Panc1 (cell line): ENCODE data around the gene ITM2C. TPM values are rescaled to one million over a fixed set of nuclear protein-coding genes. Genes with fewer than 3 reads are reported as not detected.

Experiments
- ATAC-seq: fragments of 200-7000 bp; cut with Tn5 transposase; 2 replicates; pipeline ENCODE4 v1.9.1; 2020; ENCODE audit warnings: mild to moderate bottlenecking, moderate library complexity
- BruUV-seq: library from RNA; stranded (reverse); fragments of 400-500 nt; replicated peaks from 2 replicates; lab custom pipeline; 2021; lab: Mats Ljungman, UMichigan
- CTCF ChIA-PET: fragments of 300-600 bp; sonication (Branson Sonifier 250); formaldehyde crosslinking; loops from one replicate; lab custom pipeline; 2022; ENCODE audit warnings: antibody characterized with exemption; lab: Charles Lee
- POLR2A ChIA-PET: fragments of 300-600 bp; sonication (Branson Sonifier 250); formaldehyde crosslinking; loops from one replicate; lab custom pipeline; 2022; ENCODE audit warnings: antibody characterized with exemption; lab: Charles Lee
- DNase-seq: peaks from one replicate; pipeline ENCODE4 v3.0.0-alpha.2; 2010; ENCODE audit warnings: low read depth, low spot score
- H3K27ac ChIP-seq: 2 replicates; pipeline ENCODE4 v1.5.1; 2011; ENCODE audit warnings: mild to moderate bottlenecking, low read length, inconsistent platforms
- H3K27me3 ChIP-seq: fragments of 200-500 bp; sonication (Bioruptor generic); 2 replicates; pipeline ENCODE4 v1.6.0; 2014; ENCODE audit warnings: low read length, inconsistent platforms; ENCODE audit not compliant: control insufficient read depth, insufficient read depth
- H3K36me3 ChIP-seq: fragments of 200-500 bp; sonication (Bioruptor generic); 2 replicates; pipeline ENCODE4 v1.5.1; 2014; ENCODE audit warnings: inconsistent platforms, mild to moderate bottlenecking, low read length, moderate library complexity; ENCODE audit not compliant: control insufficient read depth, insufficient read depth
- H3K4me1 ChIP-seq: 2 replicates; pipeline ENCODE4 v1.5.1; 2011; ENCODE audit warnings: inconsistent platforms, mild to moderate bottlenecking, low read length, moderate library complexity; ENCODE audit not compliant: control insufficient read depth, insufficient read depth
- H3K4me3 ChIP-seq, 2 experiments: 2 replicates each; pipeline ENCODE4 v1.5.1; 2011 to 2012; ENCODE audit warnings: low read depth in 2 of 2, low read length in 2 of 2, mild to moderate bottlenecking in 2 of 2, inconsistent platforms in 1 of 2, moderate library complexity in 1 of 2
- H3K9me3 ChIP-seq: fragments of 200-500 bp; sonication (Bioruptor generic); 2 replicates; pipeline ENCODE4 v1.5.1; 2014; ENCODE audit warnings: low read depth, mild to moderate bottlenecking, inconsistent platforms, low read length, moderate library complexity; ENCODE audit not compliant: control insufficient read depth, insufficient read depth
- CTCF ChIP-seq: fragments of 450-650 bp; IDR thresholded peaks from 2 replicates; pipeline ENCODE4 v1.5.1; 2017; ENCODE audit warnings: mild to moderate bottlenecking
- POLR2AphosphoS5 ChIP-seq: IDR thresholded peaks from 2 replicates; pipeline ENCODE4 v1.6.1; 2012; ENCODE audit warnings: mild to moderate bottlenecking, low read depth, low read length, moderate library complexity
- REST ChIP-seq, 2 experiments: IDR thresholded peaks; 2 replicates each; pipeline ENCODE4 v1.6.1; 2011 to 2012; ENCODE audit warnings: low read depth in 2 of 2, control low read depth in 1 of 2, low read length in 1 of 2, mild to moderate bottlenecking in 1 of 2, moderate library complexity in 1 of 2; ENCODE audit not compliant: insufficient read depth in 1 of 2
- SIN3A ChIP-seq: IDR thresholded peaks from 2 replicates; pipeline ENCODE4 v1.6.1; 2012; ENCODE audit warnings: low read depth, mild to moderate bottlenecking, low read length, moderate library complexity, borderline replicate concordance; ENCODE audit not compliant: insufficient read depth
- TCF7L2 ChIP-seq: IDR thresholded peaks from 2 replicates; pipeline ENCODE4 v1.6.1; 2011; ENCODE audit warnings: mild to moderate bottlenecking, low read depth, low read length, inconsistent platforms
- in situ Hi-C: cut with HindIII; loops from 2 replicates; pipeline ENCODE4 v1.10.0; 2016; ENCODE audit warnings: low sequenced_read_pairs, low pct_unique_long_range_greater_than_20kb
- intact Hi-C: fragments of 100-400 bp; cut with micrococcal nuclease; formaldehyde crosslinking; loops from one replicate; pipeline ENCODE4 v1.10.0; 2022; ENCODE audit not compliant: unreplicated experiment
- total RNA-seq: library from RNA; stranded (reverse); gene quantifications from one replicate; pipeline ENCODE4 v1.2.1, GENCODE V29; 2021; ENCODE audit not compliant: unreplicated experiment

The ITM2C gene
- total RNA-seq, 1 experiment from 2014 or later = 114 TPM

- 0 out of 2 replicates have a peak, but pooled peaks have one; percentile 25 for ATAC-seq
- H3K4me3 ChIP-seq = no peak within 1 kb of the TSS
- DNase-seq = no peak
- H3K27me3 ChIP-seq = peaks cover 2% of the 10 kb centered on the region
- BruUV-seq = no TSS peak
- CTCF ChIA-PET = interaction anchor here (0.6 kb wide), 1 partner anchor 57 kb away, joined by 5 read pairs; no protein-coding TSS in a partner anchor
- no peaks in the 10 kb centered on the region for H3K4me1 ChIP-seq
- TF ChIP-seq CTCF (no peak; the same call in 1 of the 2 replicates), TCF7L2 (no peak), SIN3A (no peak), POLR2AphosphoS5 (no peak), REST (IDR thresholded peaks at IDR 0.05; ENCODE audit: insufficient read depth in 1 of 2, low read depth in 2 of 2, low read length in 1 of 2) (no peak)
- no peaks in the 10 kb centered on the region for H3K9me3 ChIP-seq
- intact Hi-C loops (no loop called here), in situ Hi-C loops (no loop called here)
- no peak within 1 kb of the TSS for H3K27ac ChIP-seq
- H3K36me3 ChIP-seq = no peaks in the 10 kb centered on the region
- POLR2A ChIA-PET = no interaction called here
Observed at GRCh38 chr2:230924470-230925341, 60.0 kb downstream of the ITM2C start, which contains the start of gene GPR55. Gene GPR55, minus strand, starts transcription at chr2:230925242. Its CDS starts 14,280 bp downstream, at chr2:230910962.

- H3K4me3 ChIP-seq = no peak overlapping the region
- H3K9me3 ChIP-seq = no peaks in the 10 kb centered on the region
- 0 out of 2 replicates have a peak, but pooled peaks have one; percentile 20 for ATAC-seq
- no peaks in the 10 kb centered on the region for H3K36me3 ChIP-seq
- BruUV-seq = no TSS peak
- no peaks in the 10 kb centered on the region for H3K4me1 ChIP-seq
- no peak for DNase-seq
- intact Hi-C loops (no loop called here), in situ Hi-C loops (no loop called here)
- ChIA-PET CTCF (no interaction called here), POLR2A (no interaction called here)
- no peak overlapping the region for H3K27ac ChIP-seq
- H3K27me3 ChIP-seq = no peaks in the 10 kb centered on the region
- no peak for TF ChIP-seq TCF7L2
- TF ChIP-seq SIN3A = no peak
- no peak for TF ChIP-seq CTCF
- TF ChIP-seq POLR2AphosphoS5 = no peak
- no peak for TF ChIP-seq REST (IDR thresholded peaks at IDR 0.05; ENCODE audit: insufficient read depth in 1 of 2, low read depth in 2 of 2, low read length in 1 of 2)
Observed at GRCh38 chr2:230925443-230925878, 60.7 kb downstream of the ITM2C start.
